Measurements from ENCODE around the gene UNC45B. TPM values are rescaled to one million over a fixed set of nuclear protein-coding genes. Genes with fewer than 3 reads are reported as not detected.
"Not testable (repeated sequence)": the region's sequence is repeated elsewhere in the genome, so short reads cannot be mapped to it uniquely, and the experiment has no call there.

The UNC45B gene
- total and polyA plus RNA-seq, 5 experiments from 2014 or later, result 0.15 to 0.59 (median 0.36) TPM

GRCh38 chr17:35202582-35202981 lies 55.0 kb downstream of the UNC45B start:
- H3K27ac Mint-ChIP-seq, DNase-seq, H3K27me3 Mint-ChIP-seq, H3K4me3 Mint-ChIP-seq, POLR2A ChIA-PET, ATAC-seq: not testable (repeated sequence)
- peaks cover 0 to 38% (median 21%) of the 10 kb centered on the region in 9 donors for H3K9me3 Mint-ChIP-seq
- H3K36me3 Mint-ChIP-seq, result peaks cover 5 to 24% (median 5%) of the 10 kb centered on the region in 3 donors
- H3K4me1 Mint-ChIP-seq, result peaks cover 8 to 24% (median 13%) of the 10 kb centered on the region in 4 donors

GRCh38 chr17:35210741-35211140 lies 63.1 kb downstream of the UNC45B start:
- POLR2A ChIA-PET, result interaction anchor here (0.7 to 9.8 kb wide), 5 partner anchors 21 to 325 kb away, joined by 3 to 371 read pairs (median 82); partner anchors contain the start of genes SLFN12L and SLFN5
- H3K36me3 Mint-ChIP-seq, result peaks cover 0 to 2% (median 2%) of the 10 kb centered on the region in 3 donors

GRCh38 chr17:35212668-35213067 lies 65.1 kb downstream of the UNC45B start:
- ATAC-seq (no peak), DNase-seq (no peak)
- peaks cover 0 to 2% (median 0%) of the 10 kb centered on the region in 3 donors for H3K36me3 Mint-ChIP-seq
- peaks cover 41 to 86% (median 81%) of the 10 kb centered on the region in 4 donors for H3K4me1 Mint-ChIP-seq
- peak overlapping the region; percentile 94 to 98 (median 97) for H3K27ac Mint-ChIP-seq
- POLR2A ChIA-PET, result interaction anchor here (0.5 to 9.8 kb wide), 15 partner anchors 9 to 657 kb away, joined by 3 to 371 read pairs (median 12); partner anchors contain the start of genes SLFN12L and SLFN5
- H3K4me3 Mint-ChIP-seq, result peak overlapping the region; percentile 64 to 91 (median 84)
- H3K9me3 Mint-ChIP-seq, result peaks cover 0 to 2% (median 0%) of the 10 kb centered on the region in 9 donors
- H3K27me3 Mint-ChIP-seq, result no peaks in the 10 kb centered on the region

More at GRCh38 chr17:35210741-35211140, 63.1 kb downstream of the UNC45B start:
- Mint-ChIP-seq H3K4me3 (peak overlapping the region in 8 of 10 donors; percentile 22 to 76 (median 63)), H3K27ac (peak overlapping the region; percentile 42 to 94 (median 89)), H3K4me1 (peaks cover 36 to 84% (median 75%) of the 10 kb centered on the region in 4 donors), H3K27me3 (no peaks in the 10 kb centered on the region), H3K9me3 (peaks cover 0 to 2% (median 0%) of the 10 kb centered on the region in 9 donors)
- ATAC-seq (peak; percentile 26 to 31), DNase-seq (peak in 8 of 10 donors; percentile 30 to 74 (median 46))

- Mint-ChIP-seq H3K9me3 (peaks cover 0 to 2% (median 0%) of the 10 kb centered on the region in 9 donors), H3K36me3 (peaks cover 0 to 2% (median 0%) of the 10 kb centered on the region in 3 donors), H3K27me3 (no peaks in the 10 kb centered on the region), H3K4me3 (peak overlapping the region; percentile 64 to 91 (median 84)), H3K27ac (peak overlapping the region; percentile 94 to 98 (median 97)), H3K4me1 (peaks cover 44 to 89% (median 87%) of the 10 kb centered on the region in 4 donors)
- DNase-seq (no peak), ATAC-seq (no peak)
- POLR2A ChIA-PET, result interaction anchor here (0.7 to 9.8 kb wide), 30 partner anchors 8 to 596 kb away, joined by 3 to 371 read pairs (median 5); partner anchors contain the start of genes SLFN12L, SLFN5 and TAF15
Observed at GRCh38 chr17:35213412-35213940, 65.9 kb downstream of the UNC45B start.

GRCh38 chr17:35214192-35214591 lies 66.6 kb downstream of the UNC45B start:
- peaks cover 0 to 2% (median 0%) of the 10 kb centered on the region in 9 donors for H3K9me3 Mint-ChIP-seq
- peak overlapping the region; percentile 94 to 98 (median 97) for H3K27ac Mint-ChIP-seq
- peaks cover 49 to 89% (median 87%) of the 10 kb centered on the region in 4 donors for H3K4me1 Mint-ChIP-seq
- peak overlapping the region; percentile 64 to 91 (median 84) for H3K4me3 Mint-ChIP-seq
- POLR2A ChIA-PET, result interaction anchor here (0.7 to 9.8 kb wide), 32 partner anchors 8 to 595 kb away, joined by 3 to 371 read pairs (median 5); partner anchors contain the start of genes PEX12, SLFN12L, SLFN5 and TAF15
- peaks cover 0 to 2% (median 0%) of the 10 kb centered on the region in 3 donors for H3K36me3 Mint-ChIP-seq
- no peaks in the 10 kb centered on the region for H3K27me3 Mint-ChIP-seq
- peak; percentile 78 to 89 for ATAC-seq
- DNase-seq, result peak in 9 of 10 donors; percentile 17 to 91 (median 66)

- Mint-ChIP-seq H3K27me3 (no peaks in the 10 kb centered on the region), H3K4me3 (peak overlapping the region; percentile 64 to 91 (median 84)), H3K36me3 (peaks cover 0 to 2% (median 0%) of the 10 kb centered on the region in 3 donors), H3K27ac (peak overlapping the region; percentile 94 to 98 (median 97)), H3K4me1 (peaks cover 47 to 89% (median 88%) of the 10 kb centered on the region in 4 donors), H3K9me3 (no peaks in the 10 kb centered on the region)
- peak; percentile 44 to 50 for ATAC-seq
- POLR2A ChIA-PET, result interaction anchor here (0.7 to 9.8 kb wide), 35 partner anchors 7 to 594 kb away, joined by 3 to 371 read pairs (median 5); partner anchors contain the start of genes NLE1, PEX12, SLFN12L and SLFN5
- peak in 8 of 10 donors; percentile 9 to 66 (median 26) for DNase-seq
Observed at GRCh38 chr17:35214631-35215273, 67.1 kb downstream of the UNC45B start.

- H3K4me1 Mint-ChIP-seq, result peaks cover 40 to 88% (median 87%) of the 10 kb centered on the region in 4 donors
- POLR2A ChIA-PET, result interaction anchor here (0.7 to 13.4 kb wide), 6 partner anchors 10 to 319 kb away, joined by 3 to 255 read pairs (median 4); partner anchors contain the start of gene SLFN5
- H3K4me3 Mint-ChIP-seq, result peak overlapping the region in 9 of 10 donors; percentile 24 to 76 (median 54)
- H3K27me3 Mint-ChIP-seq, result no peaks in the 10 kb centered on the region
- H3K27ac Mint-ChIP-seq, result peak overlapping the region; percentile 83 to 98 (median 96)
- no peak for ATAC-seq
- H3K9me3 Mint-ChIP-seq, result peaks cover 0 to 3% (median 0%) of the 10 kb centered on the region in 9 donors
- no peak for DNase-seq
- H3K36me3 Mint-ChIP-seq, result no peaks in the 10 kb centered on the region
Observed at GRCh38 chr17:35217107-35217506, 69.5 kb downstream of the UNC45B start.

- POLR2A ChIA-PET, result interaction anchor here (0.6 to 13.4 kb wide), 4 partner anchors 8 to 49 kb away, joined by 4 to 255 read pairs (median 8); partner anchors contain the start of gene SLFN5
- ATAC-seq (no peak), DNase-seq (no peak)
- Mint-ChIP-seq H3K27me3 (no peaks in the 10 kb centered on the region), H3K4me1 (peaks cover 28 to 74% (median 71%) of the 10 kb centered on the region in 4 donors), H3K36me3 (peaks cover 0 to 7% (median 5%) of the 10 kb centered on the region in 3 donors), H3K4me3 (peak overlapping the region; percentile 59 to 88 (median 80)), H3K9me3 (peaks cover 0 to 7% (median 5%) of the 10 kb centered on the region in 9 donors), H3K27ac (peak overlapping the region; percentile 94 to 98 (median 96))
Observed at GRCh38 chr17:35218915-35219314, 71.3 kb downstream of the UNC45B start.

- Mint-ChIP-seq H3K4me3 (no peak overlapping the region), H3K36me3 (peaks cover 0 to 12% (median 5%) of the 10 kb centered on the region in 3 donors), H3K4me1 (peaks cover 21 to 57% (median 54%) of the 10 kb centered on the region in 4 donors), H3K27me3 (no peaks in the 10 kb centered on the region), H3K9me3 (peaks cover 0 to 7% (median 5%) of the 10 kb centered on the region in 9 donors), H3K27ac (peak overlapping the region in 2 of 10 donors; percentile 36 to 54)
- no peak for ATAC-seq
- POLR2A ChIA-PET, result interaction anchor here (1.3 to 13.4 kb wide), 2 partner anchors 9 to 15 kb away, joined by 5 to 255 read pairs; partner anchors contain the start of gene SLFN5
- DNase-seq, result no peak
Observed at GRCh38 chr17:35222452-35222851, 74.8 kb downstream of the UNC45B start.

GRCh38 chr17:35224436-35224835 lies 76.8 kb downstream of the UNC45B start:
- POLR2A ChIA-PET, result interaction anchor here (2.0 to 13.4 kb wide), 2 partner anchors 10 to 13 kb away, joined by 9 to 255 read pairs; partner anchors contain the start of gene SLFN5

GRCh38 chr17:35227546-35227945 lies 79.9 kb downstream of the UNC45B start:
- peak overlapping the region in 5 of 10 donors; percentile 19 to 63 (median 60) for H3K27ac Mint-ChIP-seq
- peaks cover 11 to 32% (median 16%) of the 10 kb centered on the region in 3 donors for H3K36me3 Mint-ChIP-seq
- H3K4me3 Mint-ChIP-seq, result peak overlapping the region in 1 of 10 donors; percentile 36
- POLR2A ChIA-PET, result interaction anchor here (1.0 to 13.4 kb wide), 3 partner anchors 9 to 14 kb away, joined by 9 to 255 read pairs (median 10); partner anchors contain the start of gene SLFN5
- H3K9me3 Mint-ChIP-seq, result peaks cover 0 to 11% (median 3%) of the 10 kb centered on the region in 9 donors
- ATAC-seq (no peak), DNase-seq (no peak)
- H3K27me3 Mint-ChIP-seq, result no peaks in the 10 kb centered on the region
- peaks cover 28 to 55% (median 48%) of the 10 kb centered on the region in 4 donors for H3K4me1 Mint-ChIP-seq

More at GRCh38 chr17:35224436-35224835, 76.8 kb downstream of the UNC45B start:
- Mint-ChIP-seq H3K9me3 (peaks cover 0 to 7% (median 5%) of the 10 kb centered on the region in 9 donors), H3K4me1 (peaks cover 22 to 50% (median 48%) of the 10 kb centered on the region in 4 donors), H3K27ac (peak overlapping the region in 4 of 10 donors; percentile 3 to 71 (median 59)), H3K4me3 (no peak overlapping the region), H3K36me3 (peaks cover 6 to 12% (median 6%) of the 10 kb centered on the region in 3 donors), H3K27me3 (no peaks in the 10 kb centered on the region)
- DNase-seq (no peak), ATAC-seq (no peak)

Data from naive thymus-derived CD8-positive, alpha-beta T cell (primary cell).